GM21723 (cell line): ENCODE results near the gene ITGA2B.
"Not testable (repeated sequence)": the region's sequence is repeated elsewhere in the genome, so short reads cannot be mapped to it uniquely, and the experiment has no call there.

Source experiments
- ATAC-seq: cut with Tn5 transposase; IDR thresholded peaks from one replicate; pipeline ENCODE4 v1.9.1; 2021; ENCODE audit warnings: mild to moderate bottlenecking, moderate library complexity; ENCODE audit not compliant: unreplicated experiment

ITGA2B gene

GRCh38 chr17:44369414-44370023 lies 19.9 kb downstream of the ITGA2B start:
- ATAC-seq, result not testable (repeated sequence)

- not testable (repeated sequence) for ATAC-seq
Observed at GRCh38 chr17:44368391-44369243, 20.8 kb downstream of the ITGA2B start.

GRCh38 chr17:44367231-44367979 lies 22.0 kb downstream of the ITGA2B start:
- ATAC-seq, result no peak

- not testable (repeated sequence) for ATAC-seq
Observed at GRCh38 chr17:44365051-44365450, 24.4 kb downstream of the ITGA2B start.

GRCh38 chr17:44363613-44364159 lies 25.8 kb downstream of the ITGA2B start, which contains the start of gene FAM171A2:
TSS of gene FAM171A2 (minus strand) at chr17:44363853. CDS start at chr17:44363714, 139 bp downstream.
- ATAC-seq, result no peak

GRCh38 chr17:44362949-44363612 lies 26.4 kb downstream of the ITGA2B start:
- no peak for ATAC-seq

- no peak for ATAC-seq
Observed at GRCh38 chr17:44362459-44362948, 26.9 kb downstream of the ITGA2B start.

GRCh38 chr17:44361292-44362260 lies 27.9 kb downstream of the ITGA2B start:
- ATAC-seq, result no peak

- no peak for ATAC-seq
Observed at GRCh38 chr17:44360826-44361225, 28.6 kb downstream of the ITGA2B start.

- no peak for ATAC-seq
Observed at GRCh38 chr17:44360144-44360533, 29.3 kb downstream of the ITGA2B start.

- no peak for ATAC-seq
Observed at GRCh38 chr17:44359458-44360143, 29.8 kb downstream of the ITGA2B start.

- ATAC-seq, result no peak
Observed at GRCh38 chr17:44359006-44359405, 30.4 kb downstream of the ITGA2B start.

- no peak for ATAC-seq
Observed at GRCh38 chr17:44358066-44358465, 31.4 kb downstream of the ITGA2B start.

- no peak for ATAC-seq
Observed at GRCh38 chr17:44356241-44356640, 33.2 kb downstream of the ITGA2B start.

GRCh38 chr17:44355642-44356099 lies 33.8 kb downstream of the ITGA2B start:
- ATAC-seq, result no peak

- ATAC-seq, result no peak
Observed at GRCh38 chr17:44354582-44355561, 34.6 kb downstream of the ITGA2B start.

- no peak for ATAC-seq
Observed at GRCh38 chr17:44353672-44354331, 35.6 kb downstream of the ITGA2B start.
